IMR-90 (cell line): ENCODE results near the gene NSF. TPM values are rescaled to one million over a fixed set of nuclear protein-coding genes. Genes with fewer than 3 reads are reported as not detected.
"Not testable (repeated sequence)": the region's sequence is repeated elsewhere in the genome, so short reads cannot be mapped to it uniquely, and the experiment has no call there.

Experiments used
- ATAC-seq: fragments of 200-7000 bp; cut with Tn5 transposase; 2 replicates; pipeline ENCODE4 v1.9.1; 2020; ENCODE audit warnings: low read depth, mild to moderate bottlenecking, moderate library complexity
- BruUV-seq: library from RNA; stranded (reverse); fragments of 400-500 nt; replicated peaks from 2 replicates; lab custom pipeline; 2021; lab: Mats Ljungman, UMichigan
- CTCF ChIA-PET: fragments of 300-600 bp; formaldehyde crosslinking; extraction: SDS; loops from one replicate; lab custom pipeline; 2021; ENCODE audit warnings: antibody characterized with exemption; lab: Yijun Ruan, JAX
- POLR2A ChIA-PET: fragments of 300-600 bp; sonication (Branson Sonifier 250); formaldehyde crosslinking; loops from one replicate; lab custom pipeline; 2022; ENCODE audit warnings: antibody characterized with exemption; ENCODE audit not compliant: unreplicated experiment; lab: Charles Lee
- DNase-seq: peaks from one replicate; pipeline ENCODE4 v3.0.0; 2013
- H2AFZ ChIP-seq: replicated peaks from 2 replicates; pipeline ENCODE3; 2013; ENCODE audit warnings: low read length, mild to moderate bottlenecking; ENCODE audit not compliant: poor library complexity
- H2AK5ac ChIP-seq: 2 replicates; pipeline ENCODE4 v1.6.1; 2013; ENCODE audit warnings: low read depth, low read length, inconsistent platforms
- H2AK9ac ChIP-seq: replicated peaks from 2 replicates; pipeline ENCODE3; 2013; ENCODE audit warnings: mild to moderate bottlenecking, low read depth, low read length, moderate library complexity; ENCODE audit not compliant: poor library complexity
- H2BK120ac ChIP-seq: 2 replicates; pipeline ENCODE4 v1.6.1; 2013; ENCODE audit warnings: low read depth, low read length, inconsistent platforms
- H2BK15ac ChIP-seq: 3 replicates; pipeline ENCODE4 v1.6.1; 2013; ENCODE audit warnings: low read depth, low read length, inconsistent platforms
- H2BK20ac ChIP-seq: 2 replicates; pipeline ENCODE4 v1.6.1; 2013; ENCODE audit warnings: low read depth, mild to moderate bottlenecking, inconsistent platforms, low read length, moderate library complexity
- H2BK5ac ChIP-seq: 2 replicates; pipeline ENCODE4 v1.6.1; 2013; ENCODE audit warnings: mild to moderate bottlenecking, low read depth, low read length, inconsistent platforms; ENCODE audit not compliant: poor library complexity, severe bottlenecking
- H3K14ac ChIP-seq: replicated peaks from 2 replicates; pipeline ENCODE4 v1.6.1; 2013; ENCODE audit warnings: low read depth, low read length, inconsistent platforms
- H3K18ac ChIP-seq: 2 replicates; pipeline ENCODE4 v1.6.1; 2013; ENCODE audit warnings: low read depth, low read length, control low read depth
- H3K23ac ChIP-seq: 2 replicates; pipeline ENCODE4 v1.6.1; 2013; ENCODE audit warnings: low read depth, low read length, inconsistent platforms
- H3K27ac ChIP-seq: 2 replicates; pipeline ENCODE4 v1.5.1; 2013; ENCODE audit warnings: mild to moderate bottlenecking, control low read depth, low read length; ENCODE audit not compliant: insufficient read depth
- H3K27me3 ChIP-seq: 2 replicates; pipeline ENCODE4 v1.6.1; 2013; ENCODE audit warnings: low read length; ENCODE audit not compliant: control insufficient read depth, insufficient read depth
- H3K36me3 ChIP-seq: 2 replicates; pipeline ENCODE4 v1.6.1; 2013; ENCODE audit warnings: low read length, mixed read lengths; ENCODE audit not compliant: control insufficient read depth, insufficient read depth
- H3K4ac ChIP-seq: 2 replicates; pipeline ENCODE4 v1.6.1; 2013; ENCODE audit warnings: low read depth, low read length, inconsistent platforms
- H3K4me1 ChIP-seq: 2 replicates; pipeline ENCODE4 v1.6.1; 2013; ENCODE audit warnings: low read length, mixed read lengths; ENCODE audit not compliant: control insufficient read depth, insufficient read depth
- H3K4me2 ChIP-seq: 2 replicates; pipeline ENCODE4 v1.6.1; 2013; ENCODE audit warnings: low read depth, mild to moderate bottlenecking, control low read depth, low read length, moderate library complexity
- H3K4me3 ChIP-seq: 2 replicates; pipeline ENCODE4 v1.5.1; 2013; ENCODE audit warnings: low read depth, mild to moderate bottlenecking, control low read depth, low read length, moderate library complexity; ENCODE audit not compliant: insufficient read depth
- H3K56ac ChIP-seq: 2 replicates; pipeline ENCODE4 v1.6.1; 2013; ENCODE audit warnings: low read length, inconsistent platforms; ENCODE audit not compliant: insufficient read depth; ENCODE audit errors: extremely low read depth
- H3K79me1 ChIP-seq, 2 experiments: 2 replicates each; pipeline ENCODE4 v1.6.1; 2013; ENCODE audit warnings: low read length in 2 of 2, inconsistent platforms in 1 of 2, low read depth in 1 of 2
- H3K9ac ChIP-seq: 2 replicates; pipeline ENCODE4 v1.6.1; 2013; ENCODE audit warnings: low read depth, low read length, control low read depth
- H3K9me1 ChIP-seq: 2 replicates; pipeline ENCODE4 v1.6.1; 2013; ENCODE audit warnings: low read length, inconsistent platforms; ENCODE audit not compliant: insufficient read depth
- H3K9me3 ChIP-seq: 2 replicates; pipeline ENCODE4 v1.6.1; 2013; ENCODE audit warnings: low read length; ENCODE audit not compliant: control insufficient read depth, insufficient read depth
- H4K20me1 ChIP-seq: 2 replicates; pipeline ENCODE4 v1.6.1; 2013; ENCODE audit warnings: low read length, inconsistent platforms; ENCODE audit not compliant: insufficient read depth
- H4K5ac ChIP-seq: 2 replicates; pipeline ENCODE4 v1.6.1; 2013; ENCODE audit warnings: mild to moderate bottlenecking, low read depth, low read length, control low read depth
- H4K8ac ChIP-seq, 2 experiments: 2 replicates each; pipeline ENCODE4 v1.6.1; 2013; ENCODE audit warnings: low read depth in 2 of 2, low read length in 2 of 2, control low read depth in 1 of 2, inconsistent platforms in 1 of 2
- H4K91ac ChIP-seq: 2 replicates; pipeline ENCODE4 v1.6.1; 2013; ENCODE audit warnings: low read depth, low read length, inconsistent platforms; ENCODE audit not compliant: insufficient read depth
- WGBS, 2 experiments: methylation state at CpG; one replicate each; pipeline versions ENCODE4 v1.1.5 to v1.1.7; 2013; ENCODE audit warnings: missing lambda C conversion rate in 2 of 2; ENCODE audit not compliant: insufficient read length in 1 of 2; ENCODE audit errors: extremely low coverage in 2 of 2; 5-methylcytosine and 5-hydroxymethylcytosine counted together
- dilution Hi-C: fragments of 300-500 bp; cut with HindIII; formaldehyde crosslinking; loops from one replicate; pipeline ENCODE4 v1.14.3; 2018; ENCODE audit warnings: low sequenced_read_pairs; ENCODE audit not compliant: unreplicated experiment
- in situ Hi-C: fragments of 300-500 bp; cut with MboI; formaldehyde crosslinking; loops from 3 replicates; pipeline ENCODE4 v1.14.3; 2019; ENCODE audit warnings: low sequenced_read_pairs, inconsistent platforms, mixed read lengths
- intact Hi-C: fragments of 100-400 bp; cut with micrococcal nuclease; formaldehyde crosslinking; loops from 2 replicates; pipeline ENCODE4 v1.10.0; 2022
- polyA plus RNA-seq, 3 experiments: library from polyadenylated mRNA; depleted of rRNA; stranded (reverse); fragments of >200 nt; gene quantifications; 2 replicates each; pipeline ENCODE4 v1.2.3, GENCODE V29; 2012; ENCODE audit warnings: low replicate concordance in 1 of 3
- total RNA-seq: library from RNA; depleted of rRNA; stranded (reverse); fragments of >200 nt; gene quantifications from 2 replicates; pipeline ENCODE4 v1.2.3, GENCODE V29; 2012

Gene NSF
- total and polyA plus RNA-seq, 2 of the 4 experiments (the other 2 are of a cell fraction) = 38.9 to 110 TPM

DNA sequence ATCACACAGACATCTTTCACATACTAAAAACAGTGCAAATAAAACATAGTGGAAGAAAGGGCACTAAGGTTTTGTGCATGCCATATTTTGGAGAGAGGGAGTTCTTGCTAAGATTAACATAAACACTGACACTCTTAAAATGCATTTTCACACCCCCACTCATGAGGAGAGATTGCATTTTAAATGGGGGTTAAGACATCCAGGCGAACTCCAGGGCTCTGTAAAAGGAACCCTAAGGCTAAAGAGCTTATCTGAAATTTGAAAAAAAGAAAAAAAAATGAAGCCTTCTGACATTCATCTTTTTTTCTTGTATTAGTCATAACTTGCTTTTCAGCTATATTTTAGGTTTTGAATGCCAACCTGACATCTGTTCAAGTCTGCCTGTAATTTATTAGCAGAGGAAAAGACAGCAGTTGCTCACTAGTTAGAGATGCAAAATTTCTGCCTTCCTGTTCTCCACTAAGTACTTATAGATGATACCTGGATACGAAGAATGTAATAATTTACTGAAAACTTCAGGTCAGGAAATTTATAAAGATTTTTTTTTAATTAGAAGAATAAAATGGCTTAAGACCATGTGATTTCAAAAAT lies 57.3 kb downstream of the NSF start:
- H3K4me3 ChIP-seq, H3K9ac ChIP-seq, H3K4ac ChIP-seq, H2BK15ac ChIP-seq, H3K14ac ChIP-seq, BruUV-seq, dilution Hi-C loops, H3K27me3 ChIP-seq, H3K18ac ChIP-seq, DNase-seq, H3K56ac ChIP-seq, H3K23ac ChIP-seq, H2BK5ac ChIP-seq, H4K91ac ChIP-seq, H4K5ac ChIP-seq, H2AK5ac ChIP-seq, intact Hi-C loops, H3K9me1 ChIP-seq, H3K36me3 ChIP-seq, H4K8ac ChIP-seq, H3K79me1 ChIP-seq, CTCF ChIA-PET, in situ Hi-C loops, H3K4me1 ChIP-seq, ATAC-seq, POLR2A ChIA-PET, H4K20me1 ChIP-seq, H2AK9ac ChIP-seq, H3K9me3 ChIP-seq, H3K4me2 ChIP-seq, H3K27ac ChIP-seq, H2BK20ac ChIP-seq, H2AFZ ChIP-seq, H2BK120ac ChIP-seq: not testable (repeated sequence)
- WGBS, 2 experiments = no CpG with 5 or more reads among the region's 2 CpGs

- H3K79me1 ChIP-seq, H3K56ac ChIP-seq, H4K5ac ChIP-seq, H4K20me1 ChIP-seq, H3K27ac ChIP-seq, H2BK15ac ChIP-seq, H2AK9ac ChIP-seq, CTCF ChIA-PET, H3K4me3 ChIP-seq, H4K91ac ChIP-seq, ATAC-seq, H3K14ac ChIP-seq, in situ Hi-C loops, H3K9me1 ChIP-seq, H3K4me1 ChIP-seq, dilution Hi-C loops, H2AK5ac ChIP-seq, H3K36me3 ChIP-seq, H3K23ac ChIP-seq, H3K27me3 ChIP-seq, DNase-seq, H3K18ac ChIP-seq, BruUV-seq, H3K4me2 ChIP-seq, H2BK20ac ChIP-seq, H2BK120ac ChIP-seq, intact Hi-C loops, H3K9ac ChIP-seq, H3K4ac ChIP-seq, H3K9me3 ChIP-seq, H4K8ac ChIP-seq, POLR2A ChIA-PET, H2BK5ac ChIP-seq, H2AFZ ChIP-seq: not testable (repeated sequence)
- no CpG with 5 or more reads among the region's 7 CpGs for WGBS, 2 experiments
These were observed 58.8 kb downstream of the NSF start for GRCh38 chr17:46649246-46649645.
